Epithelial cell of esophagus (primary cell): ENCODE results near the gene PSTPIP2.

Source experiments
- DNase-seq: peaks from one replicate; pipeline ENCODE4 v3.0.0; 2010; ENCODE audit warnings: low read depth
- H3K4me3 ChIP-seq: 2 replicates; pipeline ENCODE4 v1.5.1; 2011; ENCODE audit warnings: mild to moderate bottlenecking, low read length, control low read depth
- CTCF ChIP-seq: IDR thresholded peaks from 2 replicates; pipeline ENCODE4 v1.5.1; 2011; ENCODE audit warnings: low read depth, mild to moderate bottlenecking, low read length, control low read depth, inconsistent platforms; ENCODE audit not compliant: insufficient read depth; ENCODE audit errors: missing control alignments

PSTPIP2 gene

GRCh38 chr18:46080156-46080555 is 8.1 kb upstream of the PSTPIP2 start:
- H3K4me3 ChIP-seq, result no peak overlapping the region
- no peak for DNase-seq
- TF ChIP-seq CTCF, result no peak

GRCh38 chr18:46079336-46079735 is 7.3 kb upstream of the PSTPIP2 start:
- DNase-seq, result no peak
- no peak for TF ChIP-seq CTCF
- no peak overlapping the region for H3K4me3 ChIP-seq

GRCh38 chr18:46073474-46074331 is 1.6 kb upstream of the PSTPIP2 start:
- peak; percentile 75 for DNase-seq
- H3K4me3 ChIP-seq, result no peak overlapping the region
- TF ChIP-seq CTCF, result peak; percentile 69

- no peak overlapping the region for H3K4me3 ChIP-seq
- no peak for DNase-seq
- TF ChIP-seq CTCF, result no peak
Observed at GRCh38 chr18:46072959-46073358, 899 bp upstream of the PSTPIP2 start.

- peak; percentile 13 for TF ChIP-seq CTCF
- H3K4me3 ChIP-seq, result peak overlapping the region; percentile 79
- no peak for DNase-seq
Observed at GRCh38 chr18:46072376-46072867, 362 bp upstream of the PSTPIP2 start.

- peak overlapping the region; percentile 79 for H3K4me3 ChIP-seq
- no peak for TF ChIP-seq CTCF
- no peak for DNase-seq
Observed at GRCh38 chr18:46070815-46071652, 1.0 kb downstream of the PSTPIP2 start.
